Ishikawa (cell line): ENCODE measurements around the gene NEU4.

Source experiments
- CEBPB ChIP-seq: IDR thresholded peaks from 2 replicates; pipeline ENCODE4 v1.6.1; 2012
- CREB1 ChIP-seq: IDR thresholded peaks from 2 replicates; pipeline ENCODE4 v1.6.1; 2012; ENCODE audit warnings: low read depth
- EGR1 ChIP-seq: IDR thresholded peaks from 2 replicates; pipeline ENCODE4 v1.6.1; 2012
- EP300 ChIP-seq: IDR thresholded peaks from 2 replicates; pipeline ENCODE4 v1.6.1; 2012; ENCODE audit warnings: borderline replicate concordance
- MAX ChIP-seq: IDR thresholded peaks from 2 replicates; pipeline ENCODE4 v1.6.1; 2012
- NFIC ChIP-seq: IDR thresholded peaks from 2 replicates; pipeline ENCODE4 v1.6.1; 2012
- RAD21 ChIP-seq: IDR thresholded peaks from 2 replicates; pipeline ENCODE4 v1.6.1; 2012; ENCODE audit warnings: low read depth
- REST ChIP-seq: IDR thresholded peaks from 2 replicates; pipeline ENCODE4 v1.6.1; 2012; ENCODE audit warnings: low read depth, mild to moderate bottlenecking
- TAF1 ChIP-seq: IDR thresholded peaks from 2 replicates; pipeline ENCODE4 v1.6.1; 2012; ENCODE audit warnings: low read depth, mild to moderate bottlenecking
- TCF12 ChIP-seq: IDR thresholded peaks from 2 replicates; pipeline ENCODE4 v1.6.1; 2012; ENCODE audit warnings: low read depth
- TEAD4 ChIP-seq: IDR thresholded peaks from 2 replicates; pipeline ENCODE4 v1.6.1; 2012

GRCh38 chr2:241854342-241855244 is 45.6 kb downstream of the NEU4 start:
- no peak for TF ChIP-seq CEBPB
- TF ChIP-seq REST, result no peak
- no peak for TF ChIP-seq RAD21
- TF ChIP-seq CREB1, result no peak
- no peak for TF ChIP-seq EGR1
- TF ChIP-seq EP300, result no peak
- no peak for TF ChIP-seq TAF1
- no peak for TF ChIP-seq MAX
- TF ChIP-seq TCF12, result no peak
- TF ChIP-seq TEAD4, result no peak
- no peak for TF ChIP-seq NFIC
